GM12878 (cell line): ENCODE data around the gene ADAMTSL4. TPM values are rescaled to one million over a fixed set of nuclear protein-coding genes. Genes with fewer than 3 reads are reported as not detected.

Experiments
- ATAC-seq: fragments of 200-7000 bp; cut with Tn5 transposase; 3 replicates; pipeline ENCODE4 v1.9.1; 2020; ENCODE audit warnings: mild to moderate bottlenecking, moderate library complexity
- BruUV-seq: library from RNA; stranded (reverse); fragments of 400-500 nt; replicated peaks from 2 replicates; lab custom pipeline; 2021; lab: Mats Ljungman, UMichigan
- CTCF ChIA-PET: fragments of 300-600 bp; sonication (Branson Sonifier 250); formaldehyde crosslinking; extraction: SDS; loops from one replicate; lab custom pipeline; 2021; ENCODE audit warnings: inconsistent platforms; lab: Yijun Ruan, JAX
- POLR2A ChIA-PET: fragments of 350-600 bp; formaldehyde crosslinking; extraction: SDS; loops from one replicate; lab custom pipeline; 2021; ENCODE audit warnings: inconsistent platforms; lab: Charles Lee
- RAD21 ChIA-PET: fragments of 300-600 bp; sonication (Branson Sonifier 250); formaldehyde crosslinking; loops from one replicate; lab custom pipeline; 2023; ENCODE audit warnings: antibody characterized with exemption; ENCODE audit not compliant: unreplicated experiment; lab: Charles Lee
- SMC1A ChIA-PET: fragments of 300-600 bp; sonication (Branson Sonifier 250); formaldehyde crosslinking; loops from one replicate; lab custom pipeline; 2023; ENCODE audit not compliant: unreplicated experiment, uncharacterized antibody; lab: Charles Lee
- DNase-seq: peaks from one replicate; pipeline ENCODE4 v3.0.0-alpha.2; 2011; ENCODE audit warnings: low read depth, low spot score
- FAIRE-seq: peaks from 3 replicates; lab custom pipeline; 2011; peaks lifted over from hg19 to GRCh38; lab: Jason Lieb, UNC
- H2AFZ ChIP-seq: 2 replicates; pipeline ENCODE4 v1.6.0; 2011; ENCODE audit warnings: low read depth, low read length, control low read depth; ENCODE audit not compliant: control insufficient read depth
- H3K27ac ChIP-seq: 2 replicates; pipeline ENCODE4 v1.5.1; 2011; ENCODE audit warnings: control low read depth; ENCODE audit not compliant: control insufficient read depth, insufficient read depth
- H3K27me3 ChIP-seq, 2 experiments: replicated peaks in 1 of 2; 2 replicates each; pipeline versions ENCODE4 v1.6.0 to v1.6.1; 2011; ENCODE audit warnings: low read length in 1 of 2; ENCODE audit not compliant: control insufficient read depth in 2 of 2, insufficient read depth in 2 of 2
- H3K36me3 ChIP-seq, 2 experiments: 2 replicates each; pipeline ENCODE4 v1.5.1; 2011; ENCODE audit warnings: low read length in 1 of 2; ENCODE audit not compliant: control insufficient read depth in 2 of 2, insufficient read depth in 2 of 2
- H3K4me1 ChIP-seq: 2 replicates; pipeline ENCODE4 v1.6.1; 2011; ENCODE audit warnings: mild to moderate bottlenecking, low read length, moderate library complexity, mixed read lengths; ENCODE audit not compliant: control insufficient read depth, insufficient read depth
- H3K4me2 ChIP-seq: 2 replicates; pipeline ENCODE4 v1.6.0; 2011; ENCODE audit warnings: control low read depth; ENCODE audit not compliant: control insufficient read depth, insufficient read depth
- H3K4me3 ChIP-seq: fragments of 200-600 bp; sonication (generic); 2 replicates; pipeline ENCODE4 v1.5.1; 2016
- H3K79me2 ChIP-seq: 2 replicates; pipeline ENCODE4 v1.6.0; 2011; ENCODE audit warnings: low read length; ENCODE audit not compliant: control insufficient read depth, insufficient read depth
- H3K9ac ChIP-seq: 2 replicates; pipeline ENCODE4 v1.8.0; 2011; ENCODE audit warnings: low read length, control low read depth, mixed read lengths; ENCODE audit not compliant: control insufficient read depth, insufficient read depth
- H3K9me3 ChIP-seq: replicated peaks from 3 replicates; pipeline ENCODE4 v1.5.1; 2011; ENCODE audit warnings: mild to moderate bottlenecking, low read length; ENCODE audit not compliant: control insufficient read depth, insufficient read depth
- H4K20me1 ChIP-seq: 2 replicates; pipeline ENCODE4 v1.6.0; 2011; ENCODE audit not compliant: control insufficient read depth, insufficient read depth
- BRCA1 ChIP-seq: IDR thresholded peaks from 2 replicates; pipeline ENCODE4 v1.6.1; 2011; ENCODE audit warnings: low read depth, low read length, improper control_type of control experiment
- CEBPB ChIP-seq, 2 experiments: fragments of 150-350 bp in 1 of 2; IDR thresholded peaks; 2 replicates each; pipeline ENCODE4 v1.6.1; 2012 to 2014; ENCODE audit warnings: low read depth in 2 of 2, low read length in 2 of 2, borderline replicate concordance in 1 of 2, inconsistent platforms in 1 of 2
- CHD4 ChIP-seq: fragments of 200-600 bp; sonication (generic); IDR thresholded peaks from 2 replicates; pipeline ENCODE4 v1.6.1; 2016; ENCODE audit warnings: mild to moderate bottlenecking
- ESRRA ChIP-seq: IDR thresholded peaks from 2 replicates; pipeline ENCODE4 v1.6.1; 2012; ENCODE audit warnings: mild to moderate bottlenecking, low read length, improper control_type of control experiment
- HCFC1 ChIP-seq: fragments of 150-350 bp; IDR thresholded peaks from 2 replicates; pipeline ENCODE4 v1.6.1; 2014; ENCODE audit warnings: low read length
- HDAC2 ChIP-seq: fragments of 200-600 bp; sonication (generic); IDR thresholded peaks from 2 replicates; pipeline ENCODE4 v1.6.1; 2017
- MXI1 ChIP-seq: fragments of 150-350 bp; IDR thresholded peaks from 2 replicates; pipeline ENCODE4 v1.6.1; 2011; ENCODE audit warnings: low read depth, mild to moderate bottlenecking, inconsistent platforms, low read length, improper control_type of control experiment
- MYB ChIP-seq: fragments of 150-350 bp; IDR thresholded peaks from 2 replicates; pipeline ENCODE4 v1.6.1; 2014; ENCODE audit warnings: mild to moderate bottlenecking, low read depth, low read length, borderline replicate concordance
- RCOR1 ChIP-seq: conservative IDR thresholded peaks from 2 replicates; pipeline ENCODE4 v1.6.1; 2012; ENCODE audit warnings: low read depth, low read length, improper control_type of control experiment
- SMAD1 ChIP-seq: fragments of 450-650 bp; IDR thresholded peaks from 2 replicates; pipeline ENCODE4 v1.6.1; 2018; ENCODE audit warnings: mild to moderate bottlenecking, low read depth; ENCODE audit not compliant: partially characterized antibody
- SMARCA5 ChIP-seq: fragments of 450-650 bp; IDR thresholded peaks from 2 replicates; pipeline ENCODE4 v1.6.1; 2017; ENCODE audit warnings: mild to moderate bottlenecking
- SMC3 ChIP-seq: IDR thresholded peaks from 2 replicates; pipeline ENCODE4 v1.6.1; 2011; ENCODE audit warnings: low read length, improper control_type of control experiment, borderline replicate concordance
- SREBF2 ChIP-seq: IDR thresholded peaks from 2 replicates; pipeline ENCODE4 v1.6.1; 2012; ENCODE audit warnings: mild to moderate bottlenecking, low read length
- TBL1XR1 ChIP-seq: IDR thresholded peaks from 2 replicates; pipeline ENCODE4 v1.6.1; 2012; ENCODE audit warnings: low read depth, low read length, improper control_type of control experiment
- TCF7 ChIP-seq: IDR thresholded peaks from 2 replicates; pipeline ENCODE4 v1.6.1; 2014; ENCODE audit warnings: antibody characterized with exemption, borderline replicate concordance
- WRNIP1 ChIP-seq: IDR thresholded peaks from 2 replicates; pipeline ENCODE4 v1.6.1; 2011; ENCODE audit warnings: low read depth, low read length, improper control_type of control experiment, borderline replicate concordance
- ZNF207 ChIP-seq: fragments of 450-650 bp; IDR thresholded peaks from 2 replicates; pipeline ENCODE4 v1.6.1; 2014; ENCODE audit warnings: antibody characterized with exemption, mild to moderate bottlenecking, borderline replicate concordance
- ZNF384 ChIP-seq: IDR thresholded peaks from 2 replicates; pipeline ENCODE4 v1.6.1; 2012; ENCODE audit warnings: low read depth, mild to moderate bottlenecking, low read length, improper control_type of control experiment, borderline replicate concordance
- ZNF622 ChIP-seq: fragments of 450-650 bp; IDR thresholded peaks from 2 replicates; pipeline ENCODE4 v1.6.1; 2017; ENCODE audit warnings: mild to moderate bottlenecking, inconsistent platforms
- ZNF687 ChIP-seq: fragments of 450-650 bp; IDR thresholded peaks from 2 replicates; pipeline ENCODE4 v1.6.1; 2017; ENCODE audit warnings: mild to moderate bottlenecking, moderate library complexity
- WGBS: methylation state at CpG from one replicate; pipeline ENCODE4 v1.1.6; 2016; ENCODE audit warnings: low lambda C conversion rate; ENCODE audit not compliant: insufficient replicate concordance, insufficient coverage; ENCODE audit errors: missing lambda C conversion rate; 5-methylcytosine and 5-hydroxymethylcytosine counted together
- in situ Hi-C: fragments of 300-500 bp; cut with MboI; formaldehyde crosslinking; loops from 9 replicates; pipeline ENCODE4 v1.14.3; 2018; ENCODE audit warnings: mixed read lengths
- intact Hi-C: fragments of 100-400 bp; cut with micrococcal nuclease; formaldehyde crosslinking; loops from one replicate; pipeline ENCODE4 v1.14.2; 2022; ENCODE audit not compliant: unreplicated experiment
- polyA plus RNA-seq, 11 experiments: library from polyadenylated mRNA; depleted of rRNA in 4 of 11; unstranded in 6 of 11; stranded (reverse) in 5 of 11; fragments of >200 nt; fragmentation: Nextera tagmentation in 4 of 11; fragmentation: Illumina TruSeq in 1 of 11; extraction: Ambion mirVana in 4 of 11; extraction: Trizol in 1 of 11; gene quantifications; 1 replicate in 1 of 11; 2 replicates in 10 of 11; pipeline versions ENCODE4 v1.2.1 to v1.2.3, GENCODE V29; 2011 to 2016; ENCODE audit warnings: inconsistent platforms in 2 of 11, missing spikeins in 2 of 11, low read depth in 1 of 11
- total RNA-seq, 4 experiments: library from RNA; depleted of rRNA in 3 of 4; stranded (reverse); fragments of >200 nt in 3 of 4; fragmentation: Illumina TruSeq in 1 of 4; extraction: Trizol in 1 of 4; gene quantifications; 2 replicates each; pipeline versions ENCODE4 v1.2.1 to v1.2.3, GENCODE V29; 2013 to 2021

ADAMTSL4 gene
- total and polyA plus RNA-seq, 10 of the 15 experiments (the other 5 are each of a cell fraction or from before 2014, with no cell fraction given): 0.04 to 0.15 (median 0.05) TPM; not detected in 5

GRCh38 chr1:150579110-150579944 lies 30.1 kb downstream of the ADAMTSL4 start, which contains the start of gene MCL1:
Gene MCL1 (minus strand): TSS chr1:150579610. CDS start chr1:150579530, 80 bp downstream.
- peak within 1 kb of the TSS; percentile 68 for H2AFZ ChIP-seq
- H3K27me3 ChIP-seq: no peaks in the 10 kb centered on the region
- H3K4me3 ChIP-seq: peak within 1 kb of the TSS; percentile 85
- ATAC-seq (peak; percentile 90), DNase-seq (peak; percentile 69), FAIRE-seq (no peak)
- peaks cover 12% of the 10 kb centered on the region for H4K20me1 ChIP-seq
- peak within 1 kb of the TSS; percentile 93 for H3K9ac ChIP-seq
- no peaks in the 10 kb centered on the region for H3K9me3 ChIP-seq
- H3K4me2 ChIP-seq: peak within 1 kb of the TSS; percentile 57
- CTCF ChIA-PET: interaction anchor here (0.8 to 16.3 kb wide), 9 partner anchors 8 to 278 kb away, joined by 3 to 289 read pairs (median 3); partner anchors contain the start of gene ENSA
- SMC1A ChIA-PET: interaction anchor here (0.7 to 13.6 kb wide), 14 partner anchors 9 to 216 kb away, joined by 3 to 388 read pairs (median 5); partner anchors contain the start of genes CTSS, ENSA and GOLPH3L
- in situ Hi-C loops: no loop called here
- intact Hi-C loops: loop anchor here (1.0 to 2.0 kb wide), 3 partner anchors 17 to 50 kb away; partner anchors contain the start of gene ENSA
- H3K4me1 ChIP-seq: peaks cover 3% of the 10 kb centered on the region; the same call in 1 of the 2 replicates
- BruUV-seq: no TSS peak
- RAD21 ChIA-PET: interaction anchor here (0.8 to 14.4 kb wide), 16 partner anchors 10 to 295 kb away, joined by 3 to 387 read pairs (median 5); partner anchors contain the start of genes ENSA, FALEC and GOLPH3L
- H3K79me2 ChIP-seq: peaks cover 59% of the 10 kb centered on the region
- POLR2A ChIA-PET: interaction anchor here (0.6 to 10.5 kb wide), 13 partner anchors 10 to 482 kb away, joined by 3 to 324 read pairs (median 7); partner anchors contain the start of genes ENSA and RPRD2
- H3K36me3 ChIP-seq: peaks cover 4 to 5% of the 10 kb centered on the region in 2 experiments; a peak in 3 of 4 replicates
- peak within 1 kb of the TSS; percentile 96 for H3K27ac ChIP-seq
- WGBS: under 1% methylated on average over 71 of the region's 94 CpGs
- TF ChIP-seq SMARCA5: no peak
- no peak for TF ChIP-seq BRCA1
- peak; percentile 69; the same call in 1 of the 2 replicates for TF ChIP-seq RCOR1
- TF ChIP-seq ESRRA: peak; percentile 64; the same call in 1 of the 2 replicates
- TF ChIP-seq HCFC1: 0 out of 2 replicates have a peak, but pooled peaks have one; percentile 34
- peak; percentile 91; the same call in 1 of the 2 replicates for TF ChIP-seq ZNF687
- TF ChIP-seq CHD4: no peak
- peak; percentile 99 for TF ChIP-seq ZNF384
- peak; percentile 92 for TF ChIP-seq SMAD1
- TF ChIP-seq CEBPB (IDR thresholded peaks at IDR 0.05; ENCODE audit: borderline replicate concordance in 1 of 2, low read depth in 2 of 2, low read length in 2 of 2): no peak
- no peak for TF ChIP-seq WRNIP1
- peak; percentile 85 for TF ChIP-seq TBL1XR1
- no peak for TF ChIP-seq SREBF2
- no peak for TF ChIP-seq HDAC2
- TF ChIP-seq MXI1: peak; percentile 71
- peak; percentile 70; the same call in 1 of the 2 replicates for TF ChIP-seq ZNF207
- TF ChIP-seq MYB: no peak
- no peak for TF ChIP-seq ZNF622
- TF ChIP-seq SMC3: peak; percentile 12; the same call in 1 of the 2 replicates
- TF ChIP-seq TCF7: no peak; the same call in 1 of the 2 replicates
